Measurements from ENCODE around the gene KIAA0825.

Gene KIAA0825

GRCh38 chr5:94623877-94624276, 5.5 kb upstream of the KIAA0825 start:
- Histone ChIP-seq H3K4me1 (ENCODE audit: control insufficient read depth, insufficient read depth, low read length) (no peaks in the 10 kb centered on the region), H3K27me3 (ENCODE audit: control insufficient read depth in 1 of 2, insufficient read depth in 2 of 2, low read length in 2 of 2) (no peaks in the 10 kb centered on the region), H3K36me3 (ENCODE audit: control insufficient read depth in 2 of 2, insufficient read depth in 2 of 2, low read length in 2 of 2) (no peaks in the 10 kb centered on the region), H3K9me3 (ENCODE audit: control insufficient read depth in 2 of 2, low read length in 2 of 2) (no peaks in the 10 kb centered on the region), H3K4me3 (ENCODE audit: low read length in 2 of 2) (no peak overlapping the region), H3K27ac (ENCODE audit: low read length) (no peak overlapping the region), H3K9ac (ENCODE audit: low read length in 2 of 2) (no peak overlapping the region)

GRCh38 chr5:94623011-94623410, 4.6 kb upstream of the KIAA0825 start:
- H3K9ac ChIP-seq (ENCODE audit: low read length in 2 of 2) = no peak overlapping the region
- H3K4me3 ChIP-seq (ENCODE audit: low read length in 2 of 2) = no peak overlapping the region
- no peaks in the 10 kb centered on the region for H3K9me3 ChIP-seq (ENCODE audit: control insufficient read depth in 2 of 2, low read length in 2 of 2)
- H3K36me3 ChIP-seq (ENCODE audit: control insufficient read depth in 2 of 2, insufficient read depth in 2 of 2, low read length in 2 of 2) = no peaks in the 10 kb centered on the region
- no peaks in the 10 kb centered on the region for H3K4me1 ChIP-seq (ENCODE audit: control insufficient read depth, insufficient read depth, low read length)
- no peak overlapping the region for H3K27ac ChIP-seq (ENCODE audit: low read length)
- no peaks in the 10 kb centered on the region for H3K27me3 ChIP-seq (ENCODE audit: control insufficient read depth in 1 of 2, insufficient read depth in 2 of 2, low read length in 2 of 2)

GRCh38 chr5:94621763-94622162, 3.4 kb upstream of the KIAA0825 start:
- no peaks in the 10 kb centered on the region for H3K36me3 ChIP-seq (ENCODE audit: control insufficient read depth in 2 of 2, insufficient read depth in 2 of 2, low read length in 2 of 2)
- H3K4me3 ChIP-seq (ENCODE audit: low read length in 2 of 2) = peak overlapping the region in 1 of 2 donors; percentile 19
- peak overlapping the region in 1 of 2 donors; percentile 44 for H3K9ac ChIP-seq (ENCODE audit: low read length in 2 of 2)
- H3K27ac ChIP-seq (ENCODE audit: low read length) = no peak overlapping the region
- no peaks in the 10 kb centered on the region for H3K9me3 ChIP-seq (ENCODE audit: control insufficient read depth in 2 of 2, low read length in 2 of 2)
- no peaks in the 10 kb centered on the region for H3K27me3 ChIP-seq (ENCODE audit: control insufficient read depth in 1 of 2, insufficient read depth in 2 of 2, low read length in 2 of 2)
- no peaks in the 10 kb centered on the region for H3K4me1 ChIP-seq (ENCODE audit: control insufficient read depth, insufficient read depth, low read length)

GRCh38 chr5:94620256-94620655, 1.9 kb upstream of the KIAA0825 start:
- no peaks in the 10 kb centered on the region for H3K27me3 ChIP-seq (ENCODE audit: control insufficient read depth in 1 of 2, insufficient read depth in 2 of 2, low read length in 2 of 2)
- H3K36me3 ChIP-seq (ENCODE audit: control insufficient read depth in 2 of 2, insufficient read depth in 2 of 2, low read length in 2 of 2) = no peaks in the 10 kb centered on the region
- no peak overlapping the region for H3K4me3 ChIP-seq (ENCODE audit: low read length in 2 of 2)
- no peaks in the 10 kb centered on the region for H3K9me3 ChIP-seq (ENCODE audit: control insufficient read depth in 2 of 2, low read length in 2 of 2)
- no peak overlapping the region for H3K27ac ChIP-seq (ENCODE audit: low read length)
- H3K4me1 ChIP-seq (ENCODE audit: control insufficient read depth, insufficient read depth, low read length) = no peaks in the 10 kb centered on the region
- no peak overlapping the region for H3K9ac ChIP-seq (ENCODE audit: low read length in 2 of 2)

- H3K4me1 ChIP-seq (ENCODE audit: control insufficient read depth, insufficient read depth, low read length) = no peaks in the 10 kb centered on the region
- no peaks in the 10 kb centered on the region for H3K27me3 ChIP-seq (ENCODE audit: control insufficient read depth in 1 of 2, insufficient read depth in 2 of 2, low read length in 2 of 2)
These were observed 343 bp downstream of the KIAA0825 start for GRCh38 chr5:94618029-94618492.

GRCh38 chr5:94615862-94616261, 2.5 kb downstream of the KIAA0825 start:
- Histone ChIP-seq H3K27me3 (ENCODE audit: control insufficient read depth in 1 of 2, insufficient read depth in 2 of 2, low read length in 2 of 2) (no peaks in the 10 kb centered on the region), H3K36me3 (ENCODE audit: control insufficient read depth in 2 of 2, insufficient read depth in 2 of 2, low read length in 2 of 2) (no peaks in the 10 kb centered on the region), H3K27ac (ENCODE audit: low read length) (no peak overlapping the region), H3K4me1 (ENCODE audit: control insufficient read depth, insufficient read depth, low read length) (no peaks in the 10 kb centered on the region), H3K9me3 (ENCODE audit: control insufficient read depth in 2 of 2, low read length in 2 of 2) (no peaks in the 10 kb centered on the region), H3K9ac (ENCODE audit: low read length in 2 of 2) (no peak overlapping the region), H3K4me3 (ENCODE audit: low read length in 2 of 2) (no peak overlapping the region)

More at GRCh38 chr5:94618029-94618492, 343 bp downstream of the KIAA0825 start:
- H3K4me3 ChIP-seq (ENCODE audit: low read length in 2 of 2) = peak overlapping the region; percentile 86 to 88
- H3K9me3 ChIP-seq (ENCODE audit: control insufficient read depth in 2 of 2, low read length in 2 of 2) = no peaks in the 10 kb centered on the region
- peak overlapping the region; percentile 42 for H3K27ac ChIP-seq (ENCODE audit: low read length)
- H3K36me3 ChIP-seq (ENCODE audit: control insufficient read depth in 2 of 2, insufficient read depth in 2 of 2, low read length in 2 of 2) = no peaks in the 10 kb centered on the region
- peak overlapping the region; percentile 69 to 71 for H3K9ac ChIP-seq (ENCODE audit: low read length in 2 of 2)

GRCh38 chr5:94614156-94614805, 4.1 kb downstream of the KIAA0825 start:
- Histone ChIP-seq H3K4me1 (ENCODE audit: control insufficient read depth, insufficient read depth, low read length) (no peaks in the 10 kb centered on the region), H3K9me3 (ENCODE audit: control insufficient read depth in 2 of 2, low read length in 2 of 2) (no peaks in the 10 kb centered on the region), H3K36me3 (ENCODE audit: control insufficient read depth in 2 of 2, insufficient read depth in 2 of 2, low read length in 2 of 2) (no peaks in the 10 kb centered on the region), H3K27me3 (ENCODE audit: control insufficient read depth in 1 of 2, insufficient read depth in 2 of 2, low read length in 2 of 2) (no peaks in the 10 kb centered on the region), H3K27ac (ENCODE audit: low read length) (no peak overlapping the region), H3K4me3 (ENCODE audit: low read length in 2 of 2) (no peak overlapping the region), H3K9ac (ENCODE audit: low read length in 2 of 2) (no peak overlapping the region)

- no peaks in the 10 kb centered on the region for H3K27me3 ChIP-seq (ENCODE audit: control insufficient read depth in 1 of 2, insufficient read depth in 2 of 2, low read length in 2 of 2)
- no peak overlapping the region for H3K9ac ChIP-seq (ENCODE audit: low read length in 2 of 2)
- H3K36me3 ChIP-seq (ENCODE audit: control insufficient read depth in 2 of 2, insufficient read depth in 2 of 2, low read length in 2 of 2) = no peaks in the 10 kb centered on the region
- H3K27ac ChIP-seq (ENCODE audit: low read length) = no peak overlapping the region
- H3K9me3 ChIP-seq (ENCODE audit: control insufficient read depth in 2 of 2, low read length in 2 of 2) = no peaks in the 10 kb centered on the region
- no peak overlapping the region for H3K4me3 ChIP-seq (ENCODE audit: low read length in 2 of 2)
- H3K4me1 ChIP-seq (ENCODE audit: control insufficient read depth, insufficient read depth, low read length) = no peaks in the 10 kb centered on the region
These were observed 4.8 kb downstream of the KIAA0825 start for GRCh38 chr5:94613583-94613982.

GRCh38 chr5:94595281-94595840, 23.0 kb downstream of the KIAA0825 start:
- no peaks in the 10 kb centered on the region for H3K4me1 ChIP-seq (ENCODE audit: control insufficient read depth, insufficient read depth, low read length)
- no peaks in the 10 kb centered on the region for H3K36me3 ChIP-seq (ENCODE audit: control insufficient read depth in 2 of 2, insufficient read depth in 2 of 2, low read length in 2 of 2)
- no peak overlapping the region for H3K9ac ChIP-seq (ENCODE audit: low read length in 2 of 2)
- H3K9me3 ChIP-seq (ENCODE audit: control insufficient read depth in 2 of 2, low read length in 2 of 2) = no peaks in the 10 kb centered on the region
- H3K4me3 ChIP-seq (ENCODE audit: low read length in 2 of 2) = no peak overlapping the region
- H3K27me3 ChIP-seq (ENCODE audit: control insufficient read depth in 1 of 2, insufficient read depth in 2 of 2, low read length in 2 of 2) = no peaks in the 10 kb centered on the region
- no peak overlapping the region for H3K27ac ChIP-seq (ENCODE audit: low read length)

GRCh38 chr5:94577466-94578245, 40.7 kb downstream of the KIAA0825 start:
- Histone ChIP-seq H3K27me3 (ENCODE audit: control insufficient read depth in 1 of 2, insufficient read depth in 2 of 2, low read length in 2 of 2) (no peaks in the 10 kb centered on the region), H3K9ac (ENCODE audit: low read length in 2 of 2) (no peak overlapping the region), H3K9me3 (ENCODE audit: control insufficient read depth in 2 of 2, low read length in 2 of 2) (no peaks in the 10 kb centered on the region), H3K27ac (ENCODE audit: low read length) (no peak overlapping the region), H3K36me3 (ENCODE audit: control insufficient read depth in 2 of 2, insufficient read depth in 2 of 2, low read length in 2 of 2) (no peaks in the 10 kb centered on the region), H3K4me1 (ENCODE audit: control insufficient read depth, insufficient read depth, low read length) (no peaks in the 10 kb centered on the region), H3K4me3 (ENCODE audit: low read length in 2 of 2) (no peak overlapping the region)

GRCh38 chr5:94575196-94575595, 43.2 kb downstream of the KIAA0825 start:
- Histone ChIP-seq H3K36me3 (ENCODE audit: control insufficient read depth in 2 of 2, insufficient read depth in 2 of 2, low read length in 2 of 2) (no peaks in the 10 kb centered on the region), H3K9ac (ENCODE audit: low read length in 2 of 2) (no peak overlapping the region), H3K27ac (ENCODE audit: low read length) (no peak overlapping the region), H3K4me3 (ENCODE audit: low read length in 2 of 2) (no peak overlapping the region), H3K27me3 (ENCODE audit: control insufficient read depth in 1 of 2, insufficient read depth in 2 of 2, low read length in 2 of 2) (no peaks in the 10 kb centered on the region), H3K4me1 (ENCODE audit: control insufficient read depth, insufficient read depth, low read length) (no peaks in the 10 kb centered on the region), H3K9me3 (ENCODE audit: control insufficient read depth in 2 of 2, low read length in 2 of 2) (no peaks in the 10 kb centered on the region)
